Measurements from ENCODE around the gene MPZL1.

DNA sequence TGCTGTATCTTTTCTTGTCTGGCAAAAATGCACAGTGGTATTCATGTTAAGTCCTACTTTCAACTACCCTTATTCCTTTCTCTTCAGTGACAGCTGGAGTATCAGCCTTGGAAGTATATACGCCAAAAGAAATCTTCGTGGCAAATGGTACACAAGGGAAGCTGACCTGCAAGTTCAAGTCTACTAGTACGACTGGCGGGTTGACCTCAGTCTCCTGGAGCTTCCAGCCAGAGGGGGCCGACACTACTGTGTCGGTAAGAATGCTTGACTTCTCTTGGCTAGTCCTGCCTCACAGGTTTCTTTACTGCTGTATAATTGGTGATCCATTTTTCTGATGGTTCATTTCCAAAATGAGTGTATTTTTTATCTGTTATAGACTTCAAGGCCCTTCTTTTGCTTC lies 43.7 kb downstream of the MPZL1 start:
- TF ChIP-seq, protein P1, sequence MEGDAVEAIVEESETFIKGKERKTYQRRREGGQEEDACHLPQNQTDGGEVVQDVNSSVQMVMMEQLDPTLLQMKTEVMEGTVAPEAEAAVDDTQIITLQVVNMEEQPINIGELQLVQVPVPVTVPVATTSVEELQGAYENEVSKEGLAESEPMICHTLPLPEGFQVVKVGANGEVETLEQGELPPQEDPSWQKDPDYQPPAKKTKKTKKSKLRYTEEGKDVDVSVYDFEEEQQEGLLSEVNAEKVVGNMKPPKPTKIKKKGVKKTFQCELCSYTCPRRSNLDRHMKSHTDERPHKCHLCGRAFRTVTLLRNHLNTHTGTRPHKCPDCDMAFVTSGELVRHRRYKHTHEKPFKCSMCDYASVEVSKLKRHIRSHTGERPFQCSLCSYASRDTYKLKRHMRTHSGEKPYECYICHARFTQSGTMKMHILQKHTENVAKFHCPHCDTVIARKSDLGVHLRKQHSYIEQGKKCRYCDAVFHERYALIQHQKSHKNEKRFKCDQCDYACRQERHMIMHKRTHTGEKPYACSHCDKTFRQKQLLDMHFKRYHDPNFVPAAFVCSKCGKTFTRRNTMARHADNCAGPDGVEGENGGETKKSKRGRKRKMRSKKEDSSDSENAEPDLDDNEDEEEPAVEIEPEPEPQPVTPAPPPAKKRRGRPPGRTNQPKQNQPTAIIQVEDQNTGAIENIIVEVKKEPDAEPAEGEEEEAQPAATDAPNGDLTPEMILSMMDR (IDR thresholded peaks at IDR 0.05) = no peak
- TF ChIP-seq POLR2A (IDR thresholded peaks at IDR 0.05) = no peak
- TF ChIP-seq EP300 (IDR thresholded peaks at IDR 0.05) = no peak

All from ovary (tissue), 3 donors.